GM18505 (cell line): ENCODE results near the gene EIF5A.
A peak's percentile ranks its signal among the peaks of the same experiment; 100 is the strongest.

Experiments used
- ATAC-seq: cut with Tn5 transposase; IDR thresholded peaks from one replicate; pipeline ENCODE4 v1.9.1; 2021; ENCODE audit not compliant: unreplicated experiment
- POLR2A ChIP-seq: IDR thresholded peaks from 4 replicates; pipeline ENCODE4 v1.6.1; 2011; ENCODE audit warnings: borderline replicate concordance; ENCODE audit not compliant: insufficient read depth, insufficient read length; ENCODE audit errors: extremely low read depth

EIF5A gene

DNA sequence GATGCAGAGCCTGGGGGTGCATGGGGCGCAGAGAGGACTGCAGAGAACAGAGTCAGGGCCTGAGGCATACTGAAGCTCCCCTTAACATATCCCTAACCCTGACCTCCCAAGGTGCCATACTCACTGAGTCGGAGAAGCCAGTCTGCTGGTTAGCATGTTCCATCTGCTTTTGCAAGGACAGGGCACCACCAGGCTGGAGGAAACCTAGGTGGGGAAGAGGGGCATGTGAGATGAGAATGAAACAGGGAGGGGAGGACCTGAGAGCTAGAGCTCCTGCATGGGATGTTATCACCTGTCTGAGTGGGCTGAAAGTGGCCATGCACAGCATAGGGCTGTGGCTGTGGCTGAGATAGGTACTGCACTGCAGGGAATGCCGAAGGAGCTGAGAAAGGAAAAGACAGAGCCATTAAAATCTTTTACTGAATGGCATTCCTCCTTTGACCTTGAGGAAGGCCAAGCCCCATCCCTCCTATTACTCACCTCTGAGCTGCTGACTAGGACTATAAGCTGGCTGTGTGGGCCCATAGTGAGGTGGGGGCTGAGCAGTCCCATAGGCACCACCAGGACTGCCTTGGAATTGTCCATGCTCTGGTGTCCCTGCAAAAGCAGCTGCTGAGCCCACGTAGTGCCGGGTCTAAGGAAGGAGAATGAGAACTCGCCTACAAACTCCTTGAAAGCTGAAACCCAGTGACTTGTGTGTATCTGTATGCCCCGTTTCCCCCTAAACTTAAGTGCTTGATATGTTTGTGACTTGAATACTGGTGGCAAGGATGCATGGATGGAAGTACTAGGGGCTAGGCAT lies 5.9 kb downstream of the EIF5A start:
- ATAC-seq = no peak
- TF ChIP-seq POLR2A = no peak

DNA sequence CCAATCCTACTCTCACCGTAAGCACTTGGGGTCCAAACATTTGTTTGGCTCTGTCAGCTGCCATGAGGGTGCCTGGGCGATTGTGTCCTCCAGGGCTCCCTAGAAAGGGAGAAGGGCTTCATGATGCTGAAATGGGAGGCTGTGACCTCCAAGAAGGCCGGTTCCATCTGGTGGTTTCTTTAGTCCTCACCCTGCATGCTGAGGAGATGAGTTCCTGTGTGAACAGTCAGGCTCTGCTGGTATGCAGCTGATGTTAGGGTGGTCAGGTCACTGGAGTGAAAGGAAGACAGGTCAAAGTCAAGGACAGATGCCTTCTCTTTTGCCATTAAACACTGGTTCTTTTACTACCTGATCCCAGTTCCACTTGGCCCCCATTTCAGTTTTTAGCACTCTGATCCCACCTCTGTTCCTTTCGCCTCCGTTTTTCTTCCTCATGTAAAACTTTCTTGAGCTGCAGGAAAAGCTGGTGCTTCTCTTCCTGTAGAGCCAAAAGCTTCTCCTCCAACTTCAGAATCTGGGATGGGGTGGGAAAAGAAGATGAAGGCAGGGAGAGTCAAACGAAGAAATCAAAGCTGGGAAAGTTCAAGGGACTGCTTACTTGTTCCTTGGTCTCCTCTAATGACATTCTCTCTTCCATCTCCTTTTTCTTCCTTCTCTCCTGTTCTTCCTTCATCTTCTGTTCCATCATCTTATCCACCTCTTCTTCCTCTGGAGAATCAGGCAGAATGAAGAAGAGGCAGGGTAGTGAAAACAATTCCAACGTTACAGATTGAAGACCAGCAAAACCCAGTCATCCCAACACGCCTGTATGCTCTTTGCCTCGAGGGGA lies 6.7 kb downstream of the EIF5A start:
- TF ChIP-seq POLR2A = peak; percentile 43
- ATAC-seq = no peak

DNA sequence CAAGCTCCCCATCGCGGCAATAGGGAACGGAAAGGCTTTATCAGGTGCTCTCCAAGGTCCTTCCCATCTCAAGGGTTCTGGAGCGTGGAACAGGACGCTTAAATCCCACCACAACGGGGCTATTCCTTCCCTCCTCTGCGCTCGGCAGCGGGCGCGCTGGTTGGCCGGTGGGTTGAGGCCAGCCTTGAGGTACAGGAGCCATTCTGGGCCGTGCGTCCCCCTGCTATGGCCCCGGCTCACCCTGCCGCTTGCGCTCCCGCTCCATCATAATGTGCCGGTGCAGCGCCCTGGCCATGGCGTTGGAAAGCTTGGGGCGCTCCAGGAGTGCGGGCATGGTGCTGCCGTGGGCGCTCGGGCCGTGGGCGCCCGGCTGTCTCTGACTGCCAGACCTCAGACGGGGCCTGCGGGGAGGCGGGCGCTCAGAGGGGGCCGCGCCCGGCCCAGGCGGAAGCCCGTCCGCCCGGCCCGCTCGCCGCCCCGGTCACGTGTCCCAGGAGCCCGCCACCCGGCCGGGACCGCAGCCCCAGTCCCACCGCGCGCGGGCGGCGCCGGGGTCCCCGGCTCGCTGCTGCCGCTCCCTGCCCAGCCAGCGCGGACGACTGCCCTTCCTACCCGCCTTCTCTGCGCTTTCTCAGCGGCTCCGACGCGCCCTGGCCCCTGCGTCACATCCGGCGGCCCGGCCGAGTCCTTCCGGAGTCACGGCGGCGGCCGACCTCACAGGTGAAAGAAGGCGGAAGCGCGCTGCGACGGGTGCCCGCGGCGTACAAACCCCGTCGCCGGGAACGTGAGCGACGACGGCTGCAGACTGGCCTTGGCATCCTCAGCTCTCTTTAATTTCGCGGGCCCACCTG lies 7.5 kb downstream of the EIF5A start, which contains the start of gene GPS2:
GPS2 (minus strand) TSS at position 642 of the 851 bp plus-strand sequence; CDS start at position 334, 308 bp downstream.
- peak; percentile 84 for TF ChIP-seq POLR2A
- peak; percentile 67 for ATAC-seq

DNA sequence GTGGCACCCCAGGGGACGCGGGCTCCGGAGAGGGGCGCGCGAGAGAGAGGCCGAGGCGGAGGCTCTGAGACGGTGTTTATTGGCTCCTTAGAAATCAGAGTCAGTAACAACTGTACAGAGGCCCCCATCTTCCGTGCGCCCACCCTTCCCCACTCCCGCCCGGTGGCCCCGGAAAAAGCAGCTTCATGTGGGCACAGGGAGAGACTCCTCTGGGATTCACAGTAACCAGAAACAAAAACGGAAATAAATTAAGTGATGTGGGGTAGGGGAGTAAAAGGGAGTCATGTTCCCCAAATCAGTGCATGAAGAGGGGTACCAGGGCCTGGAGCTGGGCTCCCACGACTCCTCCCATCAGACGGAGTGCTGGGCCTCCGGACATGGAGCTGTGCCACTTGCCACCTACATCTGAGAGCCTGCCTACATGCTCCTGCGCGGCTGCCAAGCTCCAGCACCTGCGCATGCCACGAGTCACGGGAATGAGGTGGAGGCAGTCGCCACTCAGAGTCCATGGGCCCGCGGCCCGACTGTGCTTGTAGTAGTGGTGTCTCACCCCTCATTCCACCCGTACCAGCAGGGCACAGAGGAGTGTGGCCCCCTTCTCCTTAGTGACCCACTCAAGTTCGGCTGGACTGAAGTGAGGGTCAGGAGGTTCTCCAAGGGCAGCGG lies 8.3 kb downstream of the EIF5A start:
- no peak for TF ChIP-seq POLR2A
- ATAC-seq = no peak

DNA sequence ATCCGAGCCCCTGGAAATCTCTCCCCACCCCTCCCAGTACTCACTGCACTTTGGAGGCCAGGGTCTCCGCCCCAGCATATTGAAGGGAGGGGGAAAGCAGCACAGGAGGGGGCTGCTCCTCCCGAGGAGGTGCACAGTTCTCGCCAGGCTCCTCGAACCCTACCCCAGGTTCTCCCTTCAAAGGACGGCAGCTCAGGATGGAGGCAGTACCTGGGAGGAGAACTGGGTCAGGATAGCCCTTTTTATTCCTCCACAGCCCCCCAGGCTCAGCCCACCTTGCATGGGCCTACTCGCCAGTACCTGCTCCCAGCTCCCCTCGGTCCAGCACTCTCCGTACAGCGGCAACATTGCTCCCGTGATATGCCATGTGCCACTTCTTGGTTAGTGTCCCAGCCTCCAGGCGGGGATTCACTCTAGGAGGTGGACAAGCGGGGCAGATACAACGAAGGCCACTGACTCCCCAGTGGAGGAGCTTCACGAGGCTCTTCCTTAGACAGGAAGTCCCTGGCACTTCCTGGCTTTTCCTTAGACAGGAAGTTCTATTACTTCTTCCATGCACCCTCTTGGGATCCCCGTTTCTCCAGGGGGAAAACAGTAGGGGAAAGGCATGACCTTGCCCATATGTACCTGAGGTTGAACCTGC lies 9.9 kb downstream of the EIF5A start:
- TF ChIP-seq POLR2A = no peak
- no peak for ATAC-seq

DNA sequence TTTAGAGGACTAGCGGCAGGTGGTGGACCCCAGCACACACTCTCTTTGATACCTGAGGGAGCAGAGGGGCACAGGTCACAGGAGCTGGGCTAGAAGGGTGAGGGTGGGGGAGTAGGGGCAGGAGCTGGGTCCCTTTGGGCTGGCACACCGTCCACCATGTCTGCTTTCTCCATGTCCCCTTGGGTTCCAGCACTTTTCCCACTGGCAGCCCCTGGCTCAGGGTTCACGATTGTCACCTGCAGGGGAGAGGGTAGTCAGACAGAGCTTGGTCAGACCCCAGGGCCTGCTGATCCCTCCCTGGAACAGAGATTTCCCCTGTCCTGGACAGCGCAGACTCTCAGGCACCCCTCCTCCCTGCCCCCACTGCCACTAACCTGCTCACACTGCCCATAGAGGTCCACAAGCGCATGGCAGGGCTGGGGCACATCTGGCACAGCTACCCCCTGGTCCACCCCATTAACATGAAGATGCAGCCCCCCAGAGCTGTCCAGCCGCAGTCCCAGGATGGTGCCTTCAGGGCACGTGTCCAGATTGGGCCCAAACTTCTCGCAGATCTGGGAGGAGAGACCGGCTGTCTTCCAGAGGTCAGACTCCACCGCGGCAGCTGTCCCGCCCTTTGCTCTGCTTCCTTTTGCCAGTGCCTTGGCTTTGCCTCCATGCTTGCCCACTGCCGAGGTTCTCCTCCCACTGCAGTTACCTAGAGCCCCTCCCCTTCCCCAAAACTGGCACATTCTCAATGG lies 10.9 kb downstream of the EIF5A start:
- TF ChIP-seq POLR2A = no peak
- no peak for ATAC-seq

DNA sequence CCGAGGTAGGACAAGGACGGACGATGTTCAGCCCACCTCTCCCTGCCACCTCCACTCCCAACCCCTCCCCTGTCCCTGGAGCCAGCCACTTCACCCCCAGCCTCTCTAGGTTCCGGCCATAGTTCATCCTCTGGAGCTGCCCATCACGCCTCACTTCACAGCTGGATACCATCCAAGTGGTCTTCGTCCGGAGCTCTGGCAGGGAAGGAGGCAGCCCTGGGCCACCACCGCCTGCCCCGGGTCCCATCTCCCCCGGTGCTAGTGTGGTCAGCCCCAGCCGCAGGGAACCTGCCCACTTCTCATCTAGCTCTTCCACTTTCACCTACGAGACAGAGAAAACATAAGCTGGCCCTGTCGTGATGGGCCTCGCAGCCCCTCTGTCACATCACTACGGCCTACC lies 14.0 kb downstream of the EIF5A start:
- TF ChIP-seq POLR2A = no peak
- ATAC-seq = no peak

DNA sequence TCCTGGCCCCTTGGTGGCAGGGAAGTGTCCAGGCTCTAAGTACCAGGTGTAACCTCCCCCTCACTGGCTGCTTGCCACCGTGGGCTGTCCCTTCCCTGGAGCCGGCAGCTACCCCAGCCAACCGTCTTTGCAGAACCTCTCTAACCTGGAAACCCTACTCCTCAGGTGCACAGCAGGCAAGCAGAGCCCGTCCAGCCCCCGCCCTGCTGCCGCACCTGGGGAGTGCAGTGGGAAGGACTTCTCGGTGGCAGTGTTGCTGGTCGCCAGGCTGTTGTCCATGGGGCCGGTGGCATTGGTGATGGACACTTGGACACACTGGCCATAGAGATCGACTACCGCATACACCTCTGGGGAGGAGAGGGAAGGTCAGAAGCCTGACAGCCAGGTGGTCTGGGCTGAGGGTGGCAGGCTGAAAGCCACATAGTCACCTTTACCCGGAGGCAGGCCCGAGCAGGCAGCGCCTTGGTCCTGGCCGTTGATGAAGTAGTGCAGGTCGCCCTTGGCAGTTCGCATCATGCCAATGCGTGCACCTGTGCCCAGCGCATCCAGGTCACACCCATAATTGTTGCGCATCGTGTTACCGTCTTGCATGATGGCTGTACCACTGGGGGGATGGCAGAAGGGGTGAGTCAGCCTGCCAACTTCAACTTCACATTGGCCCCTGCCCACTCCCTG lies 15.2 kb downstream of the EIF5A start:
- TF ChIP-seq POLR2A = no peak
- ATAC-seq = no peak

DNA sequence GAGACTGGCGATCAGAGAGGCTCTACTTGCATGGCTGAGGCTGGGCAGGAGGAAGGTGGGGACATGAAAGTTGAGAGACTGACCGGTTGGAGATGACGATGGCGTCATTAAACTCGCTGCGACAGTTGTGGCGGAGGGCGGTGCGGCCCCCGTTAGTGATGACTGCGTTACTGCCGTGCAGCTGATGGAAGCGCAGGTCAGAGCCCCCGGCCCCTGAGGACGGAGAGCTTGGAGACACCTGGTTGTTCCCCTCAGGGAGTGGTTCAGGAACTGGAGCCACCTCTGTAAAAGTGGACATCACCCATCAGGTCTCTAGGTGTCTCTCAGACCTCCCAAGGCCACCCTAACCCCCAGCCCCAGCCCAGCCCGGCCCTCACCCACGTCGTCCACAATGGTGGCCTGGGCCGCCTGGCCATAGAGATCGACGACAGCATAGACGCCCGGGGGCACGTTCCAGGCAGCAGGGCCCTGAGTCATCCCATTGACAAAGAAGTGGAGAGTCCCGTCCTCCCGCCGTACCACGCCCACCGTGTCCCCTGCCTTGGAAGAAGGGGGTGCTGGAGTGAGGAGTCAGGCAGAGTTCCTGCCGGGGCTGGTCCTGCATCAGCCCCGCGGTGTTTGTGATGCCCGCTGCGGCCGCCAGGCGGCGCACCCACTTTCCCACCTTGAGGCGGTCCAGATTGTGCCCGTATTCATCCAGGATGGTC lies 16.5 kb downstream of the EIF5A start:
- ATAC-seq = no peak
- no peak for TF ChIP-seq POLR2A

DNA sequence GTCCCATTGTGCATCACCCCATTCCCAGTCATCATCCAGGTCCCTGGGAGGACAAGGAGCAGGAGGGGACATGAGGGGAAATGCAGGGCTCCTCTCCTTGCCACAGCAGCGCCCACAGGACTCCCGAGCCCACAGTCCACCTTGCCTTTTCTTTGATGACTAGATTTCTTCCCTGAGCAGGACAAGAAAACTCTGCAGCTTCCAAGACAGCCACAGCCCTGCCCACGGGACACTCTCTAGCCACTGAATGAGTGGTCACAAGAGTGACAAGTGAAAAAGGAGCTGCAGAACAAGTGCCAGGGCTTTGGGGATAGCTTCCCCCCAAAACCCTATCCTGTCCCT lies 17.0 kb downstream of the EIF5A start:
- ATAC-seq = no peak
- no peak for TF ChIP-seq POLR2A
